ENCODE measurements around the gene CAMTA1. TPM values are rescaled to one million over a fixed set of nuclear protein-coding genes. Genes with fewer than 3 reads are reported as not detected.

CAMTA1 gene
- total RNA-seq, 6 experiments from 2014 or later: 78.1 to 96.6 (median 86.1) TPM

DNA sequence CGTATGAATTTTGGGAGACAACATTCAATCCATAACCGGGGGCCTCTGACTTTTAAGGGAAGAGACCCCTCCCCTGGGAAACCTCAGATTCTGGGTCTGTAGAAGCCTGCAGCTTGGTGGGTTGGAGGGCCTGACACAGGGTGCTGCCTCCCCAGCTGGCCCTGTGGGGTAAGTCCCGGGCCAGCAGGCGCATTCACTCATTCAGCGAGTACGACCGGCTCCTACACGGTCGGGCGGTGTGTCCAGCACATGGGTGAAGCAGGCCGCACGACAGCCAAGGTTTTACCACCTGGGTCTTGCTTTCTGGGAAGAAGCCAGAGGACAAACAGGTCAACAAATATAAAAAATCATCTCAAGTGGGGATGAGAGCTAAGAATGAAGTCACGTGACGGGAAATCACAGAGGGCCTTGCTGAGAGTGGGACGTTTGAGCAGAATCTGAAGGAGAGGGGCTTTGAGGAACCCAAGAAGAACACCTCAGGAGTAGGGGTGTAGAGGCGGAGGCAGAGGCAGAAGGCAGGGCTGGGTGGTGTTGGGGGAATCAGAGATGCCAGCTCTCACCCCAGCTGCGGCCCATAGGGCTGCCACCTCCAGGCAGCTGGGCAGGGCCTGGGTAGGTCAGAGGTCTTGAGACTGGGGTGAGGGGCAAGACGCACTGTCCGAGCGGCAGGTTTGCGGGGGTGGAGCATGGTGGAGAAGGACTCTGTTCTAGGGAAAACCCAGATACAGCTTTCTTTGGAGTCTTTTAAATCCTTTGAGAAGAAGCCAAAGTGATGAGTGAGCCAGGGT lies 652.5 kb downstream of the CAMTA1 start:
- H3K27me3 Mint-ChIP-seq (ENCODE audit: insufficient read depth): peaks cover 7% of the 10 kb centered on the region

DNA sequence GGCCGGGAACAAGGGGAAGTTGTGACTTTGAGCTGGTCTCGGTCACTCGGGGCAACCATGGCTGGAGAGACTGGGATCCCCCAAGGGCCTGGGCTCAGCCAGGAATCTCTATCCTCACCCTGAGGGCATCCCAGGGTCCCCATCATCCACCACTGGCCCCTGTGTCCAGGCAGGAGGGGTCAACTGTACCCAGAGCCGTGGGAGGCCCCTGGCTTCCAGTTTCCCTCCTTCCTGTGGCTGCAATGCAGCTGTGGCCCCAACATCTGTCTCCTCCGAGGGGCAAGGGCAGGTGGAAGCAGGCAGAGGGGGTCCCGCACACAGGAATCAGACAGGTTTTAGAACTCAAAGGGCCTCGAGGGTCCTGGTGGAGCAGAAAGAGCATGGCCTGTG lies 653.1 kb downstream of the CAMTA1 start:
- H3K4me3 Mint-ChIP-seq: no peak overlapping the region
- peaks cover 7% of the 10 kb centered on the region for H3K27me3 Mint-ChIP-seq (ENCODE audit: insufficient read depth)
- no peaks in the 10 kb centered on the region for H3K36me3 Mint-ChIP-seq (ENCODE audit: low read depth)
- H3K9me3 Mint-ChIP-seq: no peaks in the 10 kb centered on the region
- TF ChIP-seq, protein P1, sequence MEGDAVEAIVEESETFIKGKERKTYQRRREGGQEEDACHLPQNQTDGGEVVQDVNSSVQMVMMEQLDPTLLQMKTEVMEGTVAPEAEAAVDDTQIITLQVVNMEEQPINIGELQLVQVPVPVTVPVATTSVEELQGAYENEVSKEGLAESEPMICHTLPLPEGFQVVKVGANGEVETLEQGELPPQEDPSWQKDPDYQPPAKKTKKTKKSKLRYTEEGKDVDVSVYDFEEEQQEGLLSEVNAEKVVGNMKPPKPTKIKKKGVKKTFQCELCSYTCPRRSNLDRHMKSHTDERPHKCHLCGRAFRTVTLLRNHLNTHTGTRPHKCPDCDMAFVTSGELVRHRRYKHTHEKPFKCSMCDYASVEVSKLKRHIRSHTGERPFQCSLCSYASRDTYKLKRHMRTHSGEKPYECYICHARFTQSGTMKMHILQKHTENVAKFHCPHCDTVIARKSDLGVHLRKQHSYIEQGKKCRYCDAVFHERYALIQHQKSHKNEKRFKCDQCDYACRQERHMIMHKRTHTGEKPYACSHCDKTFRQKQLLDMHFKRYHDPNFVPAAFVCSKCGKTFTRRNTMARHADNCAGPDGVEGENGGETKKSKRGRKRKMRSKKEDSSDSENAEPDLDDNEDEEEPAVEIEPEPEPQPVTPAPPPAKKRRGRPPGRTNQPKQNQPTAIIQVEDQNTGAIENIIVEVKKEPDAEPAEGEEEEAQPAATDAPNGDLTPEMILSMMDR (IDR thresholded peaks at IDR 0.05): no peak
- H3K4me1 Mint-ChIP-seq (ENCODE audit: low read depth): no peaks in the 10 kb centered on the region
- no peak for DNase-seq
- H3K27ac Mint-ChIP-seq: no peak overlapping the region

More for the DNA sequence above, 652.5 kb downstream of the CAMTA1 start:
- H3K9me3 Mint-ChIP-seq: no peaks in the 10 kb centered on the region
- H3K27ac Mint-ChIP-seq: no peak overlapping the region
- no peak for DNase-seq
- TF ChIP-seq, protein P1 (IDR thresholded peaks at IDR 0.05): no peak
- H3K36me3 Mint-ChIP-seq (ENCODE audit: low read depth): no peaks in the 10 kb centered on the region
- H3K4me1 Mint-ChIP-seq (ENCODE audit: low read depth): no peaks in the 10 kb centered on the region
- H3K4me3 Mint-ChIP-seq: no peak overlapping the region

DNA sequence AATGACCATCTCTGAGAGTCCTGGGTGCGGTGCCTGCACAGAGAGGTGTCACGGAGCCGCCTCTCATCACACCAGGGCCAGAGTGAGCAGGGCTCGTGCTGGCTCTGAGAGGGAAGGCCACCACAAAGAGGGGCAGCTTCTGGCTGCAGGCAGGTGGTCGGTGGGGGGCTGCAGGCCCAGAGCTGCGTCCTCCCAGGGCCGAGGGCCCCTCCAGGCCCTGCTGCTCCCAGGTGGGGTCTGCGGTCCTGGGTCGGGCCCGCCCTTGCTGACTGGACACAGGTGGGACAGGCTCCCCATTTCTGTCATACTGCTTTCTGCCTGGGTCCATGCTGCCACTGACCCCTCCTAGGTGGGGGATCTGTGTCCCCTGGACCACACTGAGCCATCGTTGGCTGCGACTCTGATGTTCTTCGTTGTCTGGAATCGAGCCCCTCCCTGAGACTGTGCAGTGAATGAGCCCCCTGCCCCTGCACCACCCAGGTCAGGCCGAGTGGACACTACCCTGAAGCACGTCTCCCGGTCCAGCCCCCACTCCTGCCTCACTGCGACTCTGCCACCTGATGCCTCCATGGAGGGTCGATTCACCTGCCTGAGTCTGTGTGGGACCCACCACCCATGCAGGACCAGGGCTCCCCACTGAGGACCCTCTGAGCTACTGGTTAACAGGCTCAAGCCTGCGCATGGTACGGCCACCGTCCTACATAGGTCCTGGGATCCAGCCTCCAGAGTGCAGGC lies 653.8 kb downstream of the CAMTA1 start:
- Mint-ChIP-seq H3K9me3 (no peaks in the 10 kb centered on the region), H3K4me3 (no peak overlapping the region), H3K4me1 (ENCODE audit: low read depth) (no peaks in the 10 kb centered on the region), H3K36me3 (ENCODE audit: low read depth) (no peaks in the 10 kb centered on the region), H3K27ac (no peak overlapping the region), H3K27me3 (ENCODE audit: insufficient read depth) (peaks cover 7% of the 10 kb centered on the region)
- TF ChIP-seq, protein P1 (IDR thresholded peaks at IDR 0.05): no peak
- DNase-seq: no peak

DNA sequence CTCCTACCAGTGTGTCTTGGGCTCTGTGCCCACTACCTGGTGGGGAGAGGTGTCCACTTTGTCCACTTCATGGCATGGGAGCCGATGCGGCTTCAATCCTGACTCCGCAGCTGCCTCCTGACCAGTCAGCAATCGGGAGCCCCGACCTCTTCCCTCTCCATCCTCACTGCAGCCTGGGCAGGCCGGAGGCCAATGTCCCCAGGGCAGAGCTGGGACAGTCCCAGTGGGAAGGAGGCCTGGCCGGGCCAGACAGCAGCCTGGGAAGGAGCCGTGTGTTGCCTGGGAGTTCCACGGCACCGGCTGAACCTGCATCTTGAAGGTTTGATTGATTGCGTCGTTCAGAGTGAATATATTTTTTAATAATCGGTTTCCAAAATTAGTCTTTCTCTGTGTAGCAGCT lies 654.9 kb downstream of the CAMTA1 start:
- TF ChIP-seq, protein P1 (IDR thresholded peaks at IDR 0.05): no peak
- Mint-ChIP-seq H3K36me3 (ENCODE audit: low read depth) (no peaks in the 10 kb centered on the region), H3K27ac (no peak overlapping the region), H3K27me3 (ENCODE audit: insufficient read depth) (peaks cover 9% of the 10 kb centered on the region), H3K4me1 (ENCODE audit: low read depth) (0 out of 2 replicates have a peak, but pooled peaks cover 5% of the 10 kb centered on the region), H3K9me3 (no peaks in the 10 kb centered on the region), H3K4me3 (no peak overlapping the region)
- DNase-seq: no peak

DNA sequence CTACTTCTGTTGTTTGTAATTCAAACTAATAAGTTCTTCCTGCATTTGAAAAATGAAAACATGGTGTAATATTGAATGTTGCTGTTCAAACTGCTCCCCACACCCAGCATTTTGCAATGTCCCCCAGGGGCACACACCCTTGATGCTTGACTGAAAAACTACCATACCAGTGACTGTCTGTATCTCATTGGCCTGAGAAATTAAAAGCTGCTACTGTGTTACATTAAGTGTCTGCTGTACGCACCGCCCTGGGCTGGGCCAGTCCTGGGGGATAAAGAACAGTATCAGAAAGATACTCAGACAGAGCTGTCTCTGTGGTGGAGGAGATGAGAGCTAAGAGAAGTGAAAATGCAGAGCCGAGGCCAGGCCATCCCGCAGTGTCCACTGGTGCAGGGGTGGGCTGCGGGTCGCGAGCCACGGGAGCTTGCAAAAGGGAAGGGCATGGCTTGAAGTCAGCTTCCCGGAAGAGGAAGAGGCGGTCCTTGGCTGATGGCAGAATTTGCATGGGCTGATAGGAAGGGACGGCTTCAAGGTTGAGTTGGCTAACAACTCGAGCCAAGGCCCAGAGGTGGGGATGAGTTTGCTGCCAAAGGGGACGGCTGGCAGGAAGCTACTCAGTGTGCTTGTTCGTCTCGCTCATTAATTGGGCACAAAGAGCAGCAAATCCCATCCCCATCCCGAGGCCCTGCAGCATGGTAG lies 656.0 kb downstream of the CAMTA1 start:
- no peak overlapping the region for H3K27ac Mint-ChIP-seq
- no peaks in the 10 kb centered on the region for H3K9me3 Mint-ChIP-seq
- no peak overlapping the region for H3K4me3 Mint-ChIP-seq
- DNase-seq: no peak
- H3K4me1 Mint-ChIP-seq (ENCODE audit: low read depth): 0 out of 2 replicates have a peak, but pooled peaks cover 5% of the 10 kb centered on the region
- peaks cover 9% of the 10 kb centered on the region for H3K27me3 Mint-ChIP-seq (ENCODE audit: insufficient read depth)
- no peaks in the 10 kb centered on the region for H3K36me3 Mint-ChIP-seq (ENCODE audit: low read depth)
- TF ChIP-seq, protein P1 (IDR thresholded peaks at IDR 0.05): no peak
